HG03103 (cell line): ENCODE measurements around the gene KCTD19.

ENCODE experiments used
- ATAC-seq: cut with Tn5 transposase; IDR thresholded peaks from one replicate; pipeline ENCODE4 v1.9.1; 2021; ENCODE audit warnings: low read depth; ENCODE audit not compliant: unreplicated experiment

The KCTD19 gene

DNA sequence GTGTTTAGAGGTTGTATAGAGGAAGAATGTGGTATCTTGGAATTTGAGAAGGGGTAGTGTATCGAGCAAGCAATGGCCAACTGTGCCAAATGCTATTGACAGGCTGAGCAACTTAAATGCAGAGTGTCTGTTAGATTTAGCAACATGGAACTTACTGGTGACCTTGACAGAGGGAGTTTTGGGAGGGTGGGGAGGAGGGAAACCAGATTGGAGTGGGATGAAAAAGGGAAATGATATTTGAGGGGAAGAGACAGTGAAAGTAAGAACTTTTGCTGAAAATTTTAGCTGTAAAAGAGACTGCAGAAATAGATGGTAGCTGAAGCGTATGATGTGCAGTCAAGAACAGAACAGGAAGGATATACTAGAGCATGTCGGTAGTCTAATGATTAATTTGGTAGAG lies 1.2 kb upstream of the KCTD19 start:
- no peak for ATAC-seq

DNA sequence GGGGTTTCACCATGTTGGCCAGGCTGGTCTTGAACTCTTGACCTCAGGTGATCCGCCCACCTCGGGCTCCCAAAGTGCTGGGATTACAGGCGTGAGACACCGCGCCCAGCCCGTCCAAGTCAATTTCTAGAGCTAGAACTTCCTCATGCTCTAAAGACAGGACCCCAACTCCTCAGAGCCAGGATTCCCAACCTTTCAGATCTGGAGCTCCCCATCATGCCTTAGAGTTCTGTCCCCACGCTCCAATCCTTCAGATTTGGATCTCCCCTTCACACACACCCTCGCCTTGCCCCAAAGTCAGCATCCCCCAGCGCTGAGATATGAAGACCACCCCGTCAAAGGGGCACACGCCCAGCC lies 448 bp downstream of the KCTD19 start:
- ATAC-seq = no peak

DNA sequence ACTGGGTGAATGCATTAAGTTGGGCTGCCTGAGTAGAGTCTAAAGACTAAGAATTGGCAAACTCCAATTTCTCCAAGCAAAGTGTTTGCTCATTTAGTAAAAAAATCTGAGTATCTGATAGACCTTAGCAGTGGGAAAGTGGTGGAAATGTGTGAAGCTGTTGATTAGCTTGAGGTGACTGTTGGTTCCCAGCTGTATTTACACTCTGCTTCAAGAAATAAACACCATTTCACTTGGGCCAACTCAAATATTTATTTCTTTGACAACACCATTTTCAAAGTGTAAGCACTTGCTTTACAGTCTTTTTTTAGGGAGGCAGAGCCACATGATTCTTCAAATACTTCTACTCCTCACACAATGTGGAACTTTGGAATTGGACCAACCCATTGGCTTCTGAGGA lies 8.7 kb downstream of the KCTD19 start:
- ATAC-seq = no peak

DNA sequence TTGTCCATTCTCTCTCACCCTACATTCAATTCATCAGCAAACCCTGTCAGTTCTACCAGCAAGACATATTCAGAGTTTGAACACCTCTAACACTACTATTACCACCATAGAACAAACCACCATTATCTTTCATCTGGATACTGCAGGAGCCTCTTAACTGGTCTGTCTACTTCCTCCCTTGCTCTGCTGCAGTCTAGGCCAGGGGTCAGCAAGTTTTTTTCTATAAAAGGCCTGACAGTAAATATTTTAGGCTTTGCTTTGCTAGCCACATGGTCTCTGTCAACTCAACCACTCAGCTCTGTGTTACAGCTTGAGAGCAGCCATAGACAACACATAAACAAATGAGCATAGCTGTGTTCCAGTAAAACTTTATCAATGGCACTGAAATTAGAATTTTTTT lies 13.8 kb downstream of the KCTD19 start:
- no peak for ATAC-seq

DNA sequence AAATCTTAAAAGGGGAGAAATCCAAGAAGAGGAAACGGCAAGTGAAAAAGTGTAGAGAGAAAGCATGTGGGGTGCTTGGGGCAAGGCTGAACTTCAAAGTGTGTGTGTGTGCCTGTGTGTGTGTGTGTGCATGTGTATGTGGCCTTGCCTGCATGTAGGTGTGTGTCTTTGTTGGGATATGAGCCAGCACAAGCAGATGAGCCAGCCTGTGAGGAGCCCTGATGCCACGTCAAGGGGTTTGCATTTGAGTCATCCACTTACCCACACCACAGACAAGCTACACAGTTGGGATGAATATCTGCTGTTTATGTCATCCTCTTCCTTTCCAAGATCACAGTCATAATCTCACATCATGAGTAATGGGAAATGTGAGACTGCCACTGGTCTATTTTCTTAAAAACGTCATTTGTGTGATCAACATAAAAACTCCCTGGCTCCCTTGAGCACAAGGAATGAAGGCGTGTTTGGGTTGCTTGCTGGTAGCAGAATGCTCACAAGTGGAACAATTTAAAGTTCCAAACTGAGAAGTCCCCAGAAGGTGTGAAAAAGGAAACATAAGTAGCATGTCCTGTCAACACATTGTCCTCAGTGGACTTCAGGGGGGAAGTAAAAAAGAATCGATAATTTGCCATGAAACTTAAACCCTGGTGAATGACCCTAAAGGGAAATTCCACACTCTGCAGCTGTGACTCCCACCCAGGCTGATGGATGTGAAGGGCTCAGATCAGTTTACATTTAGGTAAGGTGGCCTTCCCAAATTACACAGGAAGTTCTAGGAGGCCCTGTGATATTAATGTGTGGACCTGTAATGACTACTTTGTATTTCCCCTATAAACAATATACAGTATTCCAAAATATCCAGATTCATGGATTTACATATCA lies 14.7 kb downstream of the KCTD19 start:
- peak; percentile 70 for ATAC-seq

DNA sequence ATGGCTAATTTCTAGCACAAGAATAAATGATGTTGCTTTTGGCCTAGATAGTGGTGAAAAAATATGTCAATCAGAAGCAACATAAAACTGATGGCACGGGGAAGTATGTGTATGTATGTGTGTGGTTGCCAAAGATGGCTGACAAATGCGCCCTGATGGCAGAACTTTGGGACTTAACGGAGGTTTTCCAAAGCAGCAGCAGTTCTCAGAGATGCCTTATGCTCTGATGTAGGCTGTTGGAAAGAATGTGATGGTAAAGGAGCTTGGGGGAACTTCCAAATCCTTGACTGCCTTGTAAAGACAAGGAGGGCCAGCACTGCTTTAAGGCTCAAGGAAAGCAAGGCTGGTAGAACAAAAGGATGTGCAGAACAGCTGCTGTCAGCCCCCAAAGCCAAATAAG lies 16.0 kb downstream of the KCTD19 start:
- no peak for ATAC-seq

DNA sequence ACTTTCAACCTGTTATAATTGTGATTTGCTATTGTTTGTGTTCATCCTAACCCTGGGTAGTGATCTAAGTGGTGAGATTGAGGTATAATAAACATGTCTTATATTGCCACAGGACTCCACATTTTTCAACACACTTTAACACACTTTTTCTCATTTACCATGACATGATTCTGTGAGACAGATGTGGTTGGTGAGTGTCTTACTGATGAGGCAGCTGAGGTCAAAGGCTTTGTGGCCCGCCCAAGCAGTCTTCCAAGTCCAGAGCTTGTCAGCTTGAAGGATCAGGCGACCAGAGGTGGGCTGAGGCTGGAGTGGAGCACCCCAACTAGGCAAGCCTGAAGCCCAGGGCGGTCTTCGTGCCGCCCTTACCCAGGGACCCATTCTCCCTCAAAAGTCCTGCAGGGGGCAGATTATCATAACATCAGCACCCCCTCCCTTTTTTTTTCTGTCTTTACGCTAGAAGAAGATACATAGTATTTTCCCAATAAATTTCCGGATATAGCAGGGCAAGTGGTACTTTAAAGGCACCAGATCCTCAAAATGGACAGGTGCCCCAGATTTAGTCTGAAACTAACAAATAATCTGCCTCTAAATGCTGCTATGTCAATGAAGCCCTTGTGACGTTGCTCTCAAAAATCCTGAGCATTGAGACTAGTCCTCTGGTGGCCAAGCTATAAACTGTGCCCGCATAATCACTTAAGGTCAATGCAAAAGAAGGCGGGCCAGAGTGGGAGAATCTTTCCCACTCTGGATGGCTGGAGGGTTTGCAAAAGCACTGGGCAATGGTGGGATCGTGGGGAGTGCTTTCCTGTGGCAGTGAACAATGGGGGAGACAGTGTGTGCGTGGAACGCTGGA lies 21.1 kb downstream of the KCTD19 start:
- ATAC-seq = no peak

DNA sequence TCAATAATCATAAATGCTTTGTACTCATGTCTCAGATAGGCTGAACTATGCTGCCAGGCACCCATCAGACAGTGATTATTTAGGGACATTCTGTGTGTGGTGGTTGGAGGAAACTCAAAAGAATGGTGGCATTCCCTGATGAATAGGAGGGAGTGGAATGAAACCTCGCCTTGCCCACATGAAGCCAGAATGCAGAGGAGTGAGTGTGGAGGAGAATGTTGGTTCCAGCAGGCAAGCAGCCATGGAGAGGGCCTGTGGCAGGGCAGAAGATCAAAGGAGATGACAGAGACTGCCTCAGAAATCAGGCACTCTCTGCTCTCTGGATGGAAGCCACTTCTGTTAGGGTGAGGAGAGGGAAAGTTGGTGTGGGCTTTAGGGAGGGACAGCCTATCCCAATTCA lies 22.5 kb downstream of the KCTD19 start:
- no peak for ATAC-seq

DNA sequence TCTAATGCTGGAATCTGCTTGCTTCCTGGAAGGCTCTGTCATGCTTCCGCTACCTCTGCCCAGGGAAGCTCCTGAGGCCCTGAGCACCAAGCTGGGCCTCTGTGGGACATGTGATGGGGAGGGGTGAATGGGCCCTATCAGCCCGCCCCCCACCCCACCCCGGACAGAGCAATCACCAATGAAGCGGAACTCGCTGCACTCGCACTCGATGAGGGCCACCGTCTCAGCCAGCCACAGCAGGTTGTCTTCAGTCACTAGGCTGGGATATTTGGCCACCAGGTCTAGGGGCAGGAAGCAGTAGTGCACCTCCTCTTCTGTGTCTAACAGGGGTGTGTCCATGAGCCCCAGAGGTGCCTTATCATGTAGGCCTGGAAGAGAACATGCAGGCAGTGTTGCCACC lies 23.6 kb downstream of the KCTD19 start:
- ATAC-seq = no peak

DNA sequence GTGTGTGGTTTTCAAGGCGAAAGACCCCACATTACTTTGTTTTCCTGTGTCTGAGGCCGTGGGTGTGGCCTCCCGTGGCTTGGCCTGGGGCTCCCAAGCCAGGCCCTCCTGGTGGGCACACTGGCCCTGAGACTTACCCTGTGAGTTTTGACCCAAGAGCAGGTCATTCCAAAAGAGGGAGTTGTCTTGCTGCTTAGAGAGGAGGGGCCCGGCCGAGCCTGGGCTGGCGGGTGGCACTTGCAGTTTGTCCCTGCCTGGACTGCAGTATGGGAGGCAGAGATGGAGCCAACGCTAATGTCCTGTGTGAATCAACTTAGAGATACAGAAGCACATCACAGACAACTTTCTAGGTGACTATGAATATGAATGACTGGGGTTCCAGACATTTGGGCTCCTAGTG lies 24.5 kb downstream of the KCTD19 start:
- ATAC-seq = no peak

DNA sequence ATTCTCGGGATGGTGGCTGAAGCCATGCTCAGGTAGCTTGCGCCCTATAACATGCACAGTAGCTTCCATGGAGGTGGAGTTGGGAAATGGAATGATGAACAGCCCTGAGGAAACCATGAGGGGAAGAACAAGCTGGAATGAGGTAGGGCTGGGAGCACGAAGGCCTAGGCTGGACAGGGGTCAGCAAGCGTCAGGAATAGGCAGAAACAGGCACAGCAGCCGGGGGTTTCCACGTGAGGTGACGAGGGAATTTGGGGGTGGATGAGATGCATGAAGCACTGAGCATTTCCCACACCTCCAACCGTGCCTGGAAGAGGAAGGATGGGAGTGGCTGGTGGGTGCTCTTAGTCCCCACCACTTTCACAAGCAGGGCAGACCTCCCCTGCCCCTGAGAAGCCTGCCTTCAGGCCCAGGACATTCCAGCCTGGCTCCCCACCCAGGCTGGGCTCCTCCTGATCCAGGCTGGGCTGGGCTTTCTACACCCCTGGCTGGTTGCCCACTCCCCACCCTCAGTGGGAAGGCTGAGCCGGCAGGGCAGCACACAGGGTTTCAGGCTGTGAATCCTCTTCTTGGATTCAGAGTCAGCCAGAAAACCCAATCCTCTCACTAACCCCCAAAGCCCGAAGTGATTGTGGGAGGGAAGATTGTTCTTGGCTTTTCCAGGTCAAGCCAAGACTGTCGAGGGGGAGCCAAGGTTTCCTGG lies 25.3 kb downstream of the KCTD19 start:
- no peak for ATAC-seq

DNA sequence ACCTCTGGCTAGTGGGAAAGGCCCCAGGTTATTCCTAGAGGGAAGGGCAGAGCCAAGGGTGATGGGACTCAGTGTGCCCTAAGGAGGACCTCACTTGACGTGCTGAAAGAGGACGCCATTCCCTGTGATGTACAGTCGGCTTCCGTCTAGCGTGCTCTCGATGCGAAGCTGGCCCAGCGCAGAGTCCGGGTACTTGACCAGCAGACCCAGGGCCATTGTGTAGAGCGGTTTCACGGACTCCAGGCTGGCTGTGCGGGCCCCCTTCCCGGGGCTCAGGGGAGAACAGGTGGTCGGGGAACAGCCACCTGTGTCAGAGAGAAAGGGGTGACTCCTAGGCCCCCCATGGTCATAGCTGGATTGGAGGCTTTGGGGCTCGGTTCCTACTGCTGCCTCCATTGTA lies 27.3 kb downstream of the KCTD19 start:
- no peak for ATAC-seq

DNA sequence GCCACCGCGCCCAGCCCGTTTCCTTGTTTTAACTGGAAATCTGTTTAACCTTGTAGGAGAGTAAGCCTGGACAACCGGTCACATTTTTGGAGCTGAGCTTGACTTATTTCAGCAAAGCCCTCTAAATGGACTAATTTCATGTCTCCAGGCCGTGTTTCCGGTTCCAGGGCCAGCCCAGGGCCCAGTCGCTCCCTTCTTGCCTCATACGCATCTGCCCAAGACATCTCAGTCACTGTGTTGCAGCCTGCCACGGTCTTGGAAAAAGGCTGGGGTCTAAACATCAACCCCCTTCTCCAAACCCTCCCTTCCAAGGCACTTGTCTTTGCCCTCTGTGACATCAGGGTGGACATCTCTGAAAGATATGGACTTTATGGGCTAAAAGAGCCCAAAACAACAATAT lies 28.3 kb downstream of the KCTD19 start:
- no peak for ATAC-seq

DNA sequence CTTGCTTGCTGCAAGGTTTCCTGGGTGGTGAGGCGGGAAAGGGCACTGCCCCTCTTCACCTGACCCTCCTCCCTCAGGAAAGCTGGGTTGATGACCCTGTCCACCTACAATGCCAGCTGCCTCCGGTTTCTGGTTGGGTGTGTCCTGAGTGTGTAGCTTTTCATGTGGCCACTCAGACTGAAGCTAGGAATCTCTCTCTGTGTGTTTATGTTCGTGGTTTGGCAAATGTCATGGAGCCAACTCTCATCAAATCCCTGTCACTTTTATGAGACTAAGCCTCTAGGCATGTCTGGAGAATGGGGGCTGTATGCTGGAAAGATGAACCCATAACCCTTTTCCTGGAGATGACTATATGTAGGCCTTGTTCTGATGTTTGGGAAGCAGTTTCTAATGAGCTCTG lies 30.1 kb downstream of the KCTD19 start:
- no peak for ATAC-seq

DNA sequence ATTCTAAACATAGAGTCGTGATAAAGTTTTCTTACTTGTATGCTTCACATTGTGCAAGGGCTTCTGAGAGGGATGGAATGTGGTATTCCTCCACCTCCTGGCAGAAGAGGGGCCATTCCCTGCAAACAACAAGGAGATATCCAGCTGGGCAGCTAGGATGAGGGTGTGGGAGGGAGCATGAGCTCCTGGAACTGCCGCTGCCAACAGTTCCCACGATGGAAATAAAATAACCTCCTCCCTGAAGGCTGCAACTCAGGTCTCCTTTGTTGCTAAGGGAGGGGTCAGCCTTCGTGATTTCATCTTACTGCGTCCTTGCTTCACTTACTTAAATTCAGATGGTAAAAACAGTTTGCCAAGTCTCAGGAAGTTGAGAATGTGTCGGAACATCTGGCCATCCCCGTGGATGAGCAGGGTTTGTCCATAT lies 31.6 kb downstream of the KCTD19 start:
- ATAC-seq = no peak

DNA sequence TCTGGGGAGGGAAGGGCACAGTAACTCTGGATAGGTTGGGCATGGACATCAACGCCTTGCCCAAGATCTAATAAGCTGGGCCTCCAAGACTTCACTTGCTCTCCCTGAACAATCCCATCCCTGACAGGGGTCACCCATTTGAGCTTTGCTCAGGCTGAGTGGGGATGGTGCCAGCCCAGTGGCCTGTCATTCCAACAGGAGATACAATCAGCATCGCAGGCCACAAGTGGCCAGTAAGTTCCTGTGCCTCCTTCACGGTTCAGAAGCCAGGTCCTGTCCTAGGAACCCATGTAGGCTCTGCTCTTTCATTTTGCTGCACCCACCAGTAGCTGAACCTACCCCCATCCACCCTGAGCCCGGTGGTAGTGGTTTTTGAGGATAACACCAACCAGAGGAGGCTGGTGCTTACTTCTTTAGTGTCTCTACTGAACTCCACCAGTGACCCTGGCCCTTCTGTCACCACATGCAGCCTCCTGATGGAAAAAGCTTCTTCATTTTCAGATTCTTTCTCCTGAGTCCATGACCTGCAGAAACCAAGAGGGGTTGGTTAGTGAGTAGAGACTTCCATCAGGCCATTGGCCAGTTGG lies 32.3 kb downstream of the KCTD19 start:
- ATAC-seq = no peak

DNA sequence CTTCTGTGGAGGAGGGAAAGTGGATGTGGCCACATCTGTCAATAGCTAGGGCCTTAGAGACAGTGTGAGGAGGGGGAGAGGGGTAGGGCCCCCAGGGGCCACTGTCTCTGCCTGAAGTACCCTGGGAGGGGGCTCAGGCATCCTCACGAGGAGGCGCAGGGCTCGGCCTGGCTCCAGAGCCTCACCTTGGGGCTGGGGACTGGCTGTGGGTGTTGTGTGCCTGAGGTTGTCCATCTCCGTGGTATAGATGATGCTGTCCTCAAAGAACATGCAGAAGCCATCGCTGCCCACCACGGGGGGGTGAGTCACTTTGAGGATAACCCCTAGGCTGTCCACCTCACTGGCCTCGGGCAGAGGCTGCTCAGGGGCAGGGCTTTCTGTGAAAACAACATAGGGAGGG lies 35.1 kb downstream of the KCTD19 start:
- ATAC-seq = no peak

DNA sequence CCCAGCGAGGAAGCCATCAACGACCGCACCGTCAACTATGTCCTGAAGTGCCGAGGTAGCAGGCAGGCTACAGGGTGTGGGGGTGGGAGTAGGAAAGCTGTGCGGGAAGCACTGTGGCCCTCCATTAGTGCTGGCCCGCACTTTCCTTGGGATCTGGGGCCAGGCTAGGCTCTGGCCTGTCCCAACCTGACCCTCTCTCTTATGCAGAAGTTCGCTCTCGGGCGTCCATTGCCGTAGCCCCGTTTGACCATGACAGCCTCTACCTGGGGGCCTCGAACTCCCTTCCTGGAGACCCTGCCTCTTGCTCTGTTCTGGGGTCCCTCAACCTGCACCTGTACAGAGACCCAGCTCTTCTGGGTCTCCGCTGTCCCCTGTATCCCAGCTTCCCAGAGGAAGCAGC lies 38.6 kb downstream of the KCTD19 start:
- ATAC-seq = no peak

DNA sequence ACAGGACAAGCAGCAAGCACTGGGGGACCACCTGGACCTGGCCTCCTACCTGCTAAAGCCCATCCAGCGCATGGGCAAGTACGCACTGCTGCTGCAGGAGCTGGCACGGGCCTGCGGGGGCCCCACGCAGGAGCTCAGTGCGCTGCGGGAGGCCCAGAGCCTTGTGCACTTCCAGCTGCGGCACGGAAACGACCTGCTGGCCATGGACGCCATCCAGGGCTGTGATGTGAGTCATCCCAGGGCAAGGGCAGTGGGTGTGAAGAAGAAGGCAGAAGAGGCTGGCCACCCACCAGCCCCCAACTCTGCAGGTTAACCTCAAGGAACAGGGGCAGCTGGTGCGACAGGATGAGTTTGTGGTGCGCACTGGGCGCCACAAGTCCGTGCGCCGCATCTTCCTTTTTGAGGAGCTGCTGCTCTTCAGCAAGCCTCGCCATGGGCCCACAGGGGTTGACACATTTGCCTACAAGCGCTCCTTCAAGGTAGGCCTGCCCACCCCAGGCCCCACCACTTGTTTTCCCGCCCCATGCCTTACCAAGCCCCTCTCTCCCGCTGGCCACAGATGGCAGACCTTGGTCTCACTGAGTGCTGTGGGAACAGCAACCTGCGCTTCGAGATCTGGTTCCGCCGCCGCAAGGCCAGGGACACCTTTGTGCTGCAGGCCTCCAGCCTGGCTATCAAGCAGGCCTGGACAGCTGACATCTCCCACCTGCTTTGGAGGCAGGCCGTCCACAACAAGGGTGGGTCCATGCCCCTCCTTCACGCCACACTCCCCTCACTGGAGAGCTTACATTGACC lies 39.9 kb downstream of the KCTD19 start:
- no peak for ATAC-seq
